Liver (tissue), 9 donors: ENCODE results near the gene LRRC46. TPM values are rescaled to one million over a fixed set of nuclear protein-coding genes. Genes with fewer than 3 reads are reported as not detected.

Experiments used
- DNase-seq: peaks from one replicate; pipeline ENCODE4 v3.0.0-alpha.2; 2017; ENCODE audit warnings: low spot score
- H3K27ac ChIP-seq, 2 donors: one replicate each; pipeline ENCODE4 v1.7.0; 2013; ENCODE audit warnings: inconsistent platforms in 2 of 2, low read length in 2 of 2, control low read depth in 1 of 2, low read depth in 1 of 2, mild to moderate bottlenecking in 1 of 2
- H3K27me3 ChIP-seq, 4 donors: one replicate each; pipeline versions ENCODE4 v1.6.1 to v1.7.0; 2013; ENCODE audit warnings: low read length in 3 of 4, inconsistent platforms in 1 of 4, mild to moderate bottlenecking in 1 of 4, moderate library complexity in 1 of 4; ENCODE audit not compliant: control insufficient read depth in 4 of 4, insufficient read depth in 4 of 4
- H3K36me3 ChIP-seq, 4 donors: one replicate each; pipeline versions ENCODE4 v1.6.1 to v1.7.0; 2013; ENCODE audit warnings: low read length in 3 of 4, mild to moderate bottlenecking in 3 of 4, low read depth in 1 of 4, moderate library complexity in 1 of 4; ENCODE audit not compliant: control insufficient read depth in 4 of 4, insufficient read depth in 3 of 4
- H3K4me1 ChIP-seq, 4 donors: one replicate each; pipeline versions ENCODE4 v1.6.1 to v1.7.0; 2013; ENCODE audit warnings: low read length in 3 of 4, mild to moderate bottlenecking in 3 of 4, moderate library complexity in 1 of 4; ENCODE audit not compliant: control insufficient read depth in 4 of 4, insufficient read depth in 4 of 4
- H3K4me3 ChIP-seq, 3 donors: one replicate each; pipeline versions ENCODE4 v1.6.1 to v1.7.0; 2013; ENCODE audit warnings: low read length in 3 of 3, control low read depth in 1 of 3, low read depth in 1 of 3, mild to moderate bottlenecking in 1 of 3
- H3K9ac ChIP-seq, 2 donors: one replicate each; pipeline ENCODE4 v1.7.0; 2013; ENCODE audit warnings: low read length in 2 of 2, mild to moderate bottlenecking in 2 of 2, moderate library complexity in 2 of 2, control low read depth in 1 of 2, low read depth in 1 of 2
- H3K9me3 ChIP-seq, 4 donors: one replicate each; pipeline versions ENCODE4 v1.6.1 to v1.7.0; 2013; ENCODE audit warnings: low read length in 3 of 4; ENCODE audit not compliant: control insufficient read depth in 4 of 4
- EGR1 ChIP-seq, 2 donors: IDR thresholded peaks; 2 replicates each; pipeline ENCODE4 v1.6.1; 2016 to 2018; ENCODE audit warnings: antibody characterized with exemption in 2 of 2, low read depth in 2 of 2
- FOXA1 ChIP-seq: IDR thresholded peaks from 2 replicates; pipeline ENCODE4 v1.6.1; 2016; ENCODE audit warnings: antibody characterized with exemption
- FOXA2 ChIP-seq: IDR thresholded peaks from 2 replicates; pipeline ENCODE4 v1.6.1; 2016; ENCODE audit warnings: antibody characterized with exemption
- GABPA ChIP-seq, 2 donors: IDR thresholded peaks in 1 of 2; conservative IDR thresholded peaks in 1 of 2; 2 replicates each; pipeline ENCODE4 v1.6.1; 2016; ENCODE audit warnings: antibody characterized with exemption in 2 of 2, mild to moderate bottlenecking in 1 of 2, moderate library complexity in 1 of 2
- HNF4A ChIP-seq, 2 donors: conservative IDR thresholded peaks; 2 replicates each; pipeline ENCODE4 v1.6.1; 2016; ENCODE audit warnings: antibody characterized with exemption in 2 of 2, mild to moderate bottlenecking in 2 of 2
- HNF4G ChIP-seq: IDR thresholded peaks from 2 replicates; pipeline ENCODE4 v1.6.1; 2016; ENCODE audit warnings: antibody characterized with exemption
- MAX ChIP-seq: IDR thresholded peaks from 2 replicates; pipeline ENCODE4 v1.6.1; 2016; ENCODE audit warnings: antibody characterized with exemption
- NR2F2 ChIP-seq: IDR thresholded peaks from 2 replicates; pipeline ENCODE4 v1.6.1; 2016; ENCODE audit warnings: antibody characterized with exemption
- RAD21 ChIP-seq, 2 donors: IDR thresholded peaks; 2 replicates each; pipeline ENCODE4 v1.6.1; 2016; ENCODE audit warnings: antibody characterized with exemption in 2 of 2, mild to moderate bottlenecking in 2 of 2
- RXRA ChIP-seq, 2 donors: IDR thresholded peaks; 2 replicates each; pipeline ENCODE4 v1.6.1; 2017 to 2018; ENCODE audit warnings: antibody characterized with exemption in 2 of 2, mild to moderate bottlenecking in 1 of 2
- SP1 ChIP-seq: IDR thresholded peaks from 2 replicates; pipeline ENCODE4 v1.6.1; 2018; ENCODE audit warnings: antibody characterized with exemption, mild to moderate bottlenecking
- TAF1 ChIP-seq: conservative IDR thresholded peaks from 2 replicates; pipeline ENCODE4 v1.6.1; 2016; ENCODE audit warnings: antibody characterized with exemption, mild to moderate bottlenecking
- ZBTB33 ChIP-seq: IDR thresholded peaks from 2 replicates; pipeline ENCODE4 v1.6.1; 2016; ENCODE audit warnings: antibody characterized with exemption
- WGBS: extraction: QIAGEN DNeasy Blood & Tissue Kit; methylation state at CpG from one replicate; pipeline ENCODE4 v1.1.7; 2013; 5-methylcytosine and 5-hydroxymethylcytosine counted together
- polyA plus RNA-seq, 2 donors: library from polyadenylated mRNA; stranded (reverse) in 1 of 2; unstranded in 1 of 2; fragments of 200-250 nt in 1 of 2; fragments of >200 nt in 1 of 2; fragmentation: Nextera tagmentation in 1 of 2; extraction: Ambion mirVana in 1 of 2; gene quantifications; one replicate each; pipeline versions ENCODE4 v1.2.1 to v1.2.3, GENCODE V29; 2013 to 2015
- total RNA-seq, 2 donors: library from RNA; depleted of rRNA; stranded (reverse); fragments of >200 nt; gene quantifications; one replicate each; pipeline ENCODE4 v1.2.3, GENCODE V29; 2014
- TF ChIP-seq, protein P1 (sequence below): IDR thresholded peaks from 2 replicates; pipeline ENCODE4 v1.6.1; 2016; ENCODE audit warnings: antibody characterized with exemption, mild to moderate bottlenecking
- TF ChIP-seq, protein P2 (sequence below): IDR thresholded peaks from 2 replicates; pipeline ENCODE4 v1.6.1; 2016; ENCODE audit warnings: antibody characterized with exemption
- donor health status: healthy.
- donor health status: healthy.
- donor health status: healthy.
- donor health status: healthy.
- donor health status: healthy.

The LRRC46 gene
- total and polyA plus RNA-seq, 4 donors = under 0.01 to 0.43 (median 0.32) TPM

DNA sequence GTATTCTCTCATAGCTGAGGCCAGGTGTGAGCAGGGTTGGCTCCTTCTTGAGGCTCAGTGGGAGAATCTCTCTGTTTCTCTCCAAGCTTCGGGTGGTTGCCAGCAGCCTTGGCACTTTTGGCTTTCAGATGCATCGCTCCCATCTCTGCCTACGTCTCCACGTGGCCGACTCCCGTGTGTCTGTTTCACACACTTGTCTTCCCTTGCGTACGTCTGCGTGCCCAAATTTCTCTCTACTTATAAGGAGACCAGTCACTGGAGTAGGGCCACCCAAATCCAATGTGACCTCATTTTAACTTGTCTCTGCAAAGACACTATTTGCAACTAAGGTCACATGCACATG, 24.6 kb upstream of the LRRC46 start:
- H3K9me3 ChIP-seq = no peaks in the 10 kb centered on the region
- H3K4me1 ChIP-seq = no peaks in the 10 kb centered on the region
- TF ChIP-seq FOXA2 = no peak
- TF ChIP-seq RAD21 (IDR thresholded peaks at IDR 0.05) = no peak
- no peak for TF ChIP-seq NR2F2
- no peak for TF ChIP-seq ZBTB33
- no peak for TF ChIP-seq RXRA (IDR thresholded peaks at IDR 0.05)
- no peak for TF ChIP-seq TAF1
- TF ChIP-seq GABPA (IDR thresholded peaks at IDR 0.05 in 1 of 2, conservative IDR thresholded peaks at IDR 0.05 in 1 of 2) = no peak
- TF ChIP-seq, protein P1, sequence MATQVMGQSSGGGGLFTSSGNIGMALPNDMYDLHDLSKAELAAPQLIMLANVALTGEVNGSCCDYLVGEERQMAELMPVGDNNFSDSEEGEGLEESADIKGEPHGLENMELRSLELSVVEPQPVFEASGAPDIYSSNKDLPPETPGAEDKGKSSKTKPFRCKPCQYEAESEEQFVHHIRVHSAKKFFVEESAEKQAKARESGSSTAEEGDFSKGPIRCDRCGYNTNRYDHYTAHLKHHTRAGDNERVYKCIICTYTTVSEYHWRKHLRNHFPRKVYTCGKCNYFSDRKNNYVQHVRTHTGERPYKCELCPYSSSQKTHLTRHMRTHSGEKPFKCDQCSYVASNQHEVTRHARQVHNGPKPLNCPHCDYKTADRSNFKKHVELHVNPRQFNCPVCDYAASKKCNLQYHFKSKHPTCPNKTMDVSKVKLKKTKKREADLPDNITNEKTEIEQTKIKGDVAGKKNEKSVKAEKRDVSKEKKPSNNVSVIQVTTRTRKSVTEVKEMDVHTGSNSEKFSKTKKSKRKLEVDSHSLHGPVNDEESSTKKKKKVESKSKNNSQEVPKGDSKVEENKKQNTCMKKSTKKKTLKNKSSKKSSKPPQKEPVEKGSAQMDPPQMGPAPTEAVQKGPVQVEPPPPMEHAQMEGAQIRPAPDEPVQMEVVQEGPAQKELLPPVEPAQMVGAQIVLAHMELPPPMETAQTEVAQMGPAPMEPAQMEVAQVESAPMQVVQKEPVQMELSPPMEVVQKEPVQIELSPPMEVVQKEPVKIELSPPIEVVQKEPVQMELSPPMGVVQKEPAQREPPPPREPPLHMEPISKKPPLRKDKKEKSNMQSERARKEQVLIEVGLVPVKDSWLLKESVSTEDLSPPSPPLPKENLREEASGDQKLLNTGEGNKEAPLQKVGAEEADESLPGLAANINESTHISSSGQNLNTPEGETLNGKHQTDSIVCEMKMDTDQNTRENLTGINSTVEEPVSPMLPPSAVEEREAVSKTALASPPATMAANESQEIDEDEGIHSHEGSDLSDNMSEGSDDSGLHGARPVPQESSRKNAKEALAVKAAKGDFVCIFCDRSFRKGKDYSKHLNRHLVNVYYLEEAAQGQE = no peak
- no peak for TF ChIP-seq MAX
- H3K36me3 ChIP-seq = peaks cover 0 to 6% (median 1%) of the 10 kb centered on the region in 4 donors
- WGBS = 92% methylated on average over 9 of the region's 9 CpGs
- H3K27ac ChIP-seq = no peak overlapping the region
- H3K9ac ChIP-seq = no peak overlapping the region
- no peaks in the 10 kb centered on the region for H3K27me3 ChIP-seq
- no peak overlapping the region for H3K4me3 ChIP-seq
- no peak for DNase-seq

GRCh38 chr17:47807421-47807820, 24.0 kb upstream of the LRRC46 start:
- Histone ChIP-seq H3K4me1 (no peaks in the 10 kb centered on the region), H3K27ac (no peak overlapping the region), H3K27me3 (no peaks in the 10 kb centered on the region), H3K36me3 (peaks cover 0 to 6% (median 1%) of the 10 kb centered on the region in 4 donors), H3K9ac (no peak overlapping the region), H3K9me3 (no peaks in the 10 kb centered on the region), H3K4me3 (no peak overlapping the region)
- no peak for DNase-seq
- no peak for TF ChIP-seq SP1
- TF ChIP-seq HNF4A (conservative IDR thresholded peaks at IDR 0.05) = no peak
- TF ChIP-seq NR2F2 = no peak
- 82% methylated on average over 11 of the region's 11 CpGs for WGBS

- DNase-seq = no peak
- H3K36me3 ChIP-seq = peaks cover 0 to 6% (median 1%) of the 10 kb centered on the region in 4 donors
- no peak overlapping the region for H3K27ac ChIP-seq
- H3K9me3 ChIP-seq = no peaks in the 10 kb centered on the region
- WGBS = 90% methylated on average over 20 of the region's 20 CpGs
- no peaks in the 10 kb centered on the region for H3K27me3 ChIP-seq
- H3K4me1 ChIP-seq = no peaks in the 10 kb centered on the region
- no peak overlapping the region for H3K4me3 ChIP-seq
- no peak overlapping the region for H3K9ac ChIP-seq
- no peak for TF ChIP-seq EGR1 (IDR thresholded peaks at IDR 0.05; ENCODE audit: low read depth in 2 of 2)
- no peak for TF ChIP-seq RAD21 (IDR thresholded peaks at IDR 0.05)
- TF ChIP-seq ZBTB33 = no peak
- no peak for TF ChIP-seq FOXA2
- no peak for TF ChIP-seq HNF4A (conservative IDR thresholded peaks at IDR 0.05)
- TF ChIP-seq, protein P1 = no peak
- TF ChIP-seq, protein P2, sequence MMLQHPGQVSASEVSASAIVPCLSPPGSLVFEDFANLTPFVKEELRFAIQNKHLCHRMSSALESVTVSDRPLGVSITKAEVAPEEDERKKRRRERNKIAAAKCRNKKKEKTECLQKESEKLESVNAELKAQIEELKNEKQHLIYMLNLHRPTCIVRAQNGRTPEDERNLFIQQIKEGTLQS = no peak
- TF ChIP-seq FOXA1 = no peak
- TF ChIP-seq SP1 = no peak
- no peak for TF ChIP-seq HNF4G
These were observed 23.2 kb upstream of the LRRC46 start for GRCh38 chr17:47808036-47808829.
